ENCODE data around the gene POLR2M.

POLR2M gene

GRCh38 chr15:57681011-57681410, 25.5 kb upstream of the POLR2M start:
- TF ChIP-seq CTCF (IDR thresholded peaks at IDR 0.05): no peak

- no peak for TF ChIP-seq CTCF (IDR thresholded peaks at IDR 0.05)
Measured at GRCh38 chr15:57683481-57683880, 23.0 kb upstream of the POLR2M start.

- TF ChIP-seq CTCF (IDR thresholded peaks at IDR 0.05): no peak
Measured at GRCh38 chr15:57684491-57685151, 21.9 kb upstream of the POLR2M start.

- TF ChIP-seq CTCF (IDR thresholded peaks at IDR 0.05): no peak
Measured at GRCh38 chr15:57685306-57686095, 21.0 kb upstream of the POLR2M start.

- no peak for TF ChIP-seq CTCF (IDR thresholded peaks at IDR 0.05)
Measured at GRCh38 chr15:57686657-57687056, 19.9 kb upstream of the POLR2M start.

GRCh38 chr15:57690341-57690966, 16.1 kb upstream of the POLR2M start:
- TF ChIP-seq CTCF (IDR thresholded peaks at IDR 0.05): no peak

GRCh38 chr15:57691082-57691481, 15.4 kb upstream of the POLR2M start:
- TF ChIP-seq CTCF (IDR thresholded peaks at IDR 0.05): no peak
